ENCODE data around the gene EEF1A2. TPM values are rescaled to one million over a fixed set of nuclear protein-coding genes. Genes with fewer than 3 reads are reported as not detected.

The EEF1A2 gene
- 0.57 TPM for polyA plus RNA-seq (2013, experiment 1 of 2)
- polyA plus RNA-seq (2013, experiment 2 of 2) = 0.96 TPM

- Histone ChIP-seq H3K4me3 (ENCODE audit: low read length in 2 of 2) (peak within 1 kb of the TSS; percentile 40 to 68), H3K4me2 (ENCODE audit: insufficient read depth, low read length, poor library complexity, severe bottlenecking) (peak within 1 kb of the TSS; percentile 89), H3K9me3 (replicated peaks in 1 of 2; ENCODE audit: control insufficient read depth in 2 of 2, insufficient read depth in 1 of 2, low read depth in 1 of 2, low read length in 2 of 2) (peaks cover 0 to 2% of the 10 kb centered on the region in 2 donors), H2AK5ac (ENCODE audit: low read depth, low read length) (peak within 1 kb of the TSS; percentile 81), H3K79me1 (ENCODE audit: low read depth, low read length) (no peaks in the 10 kb centered on the region), H3K36me3 (replicated peaks in 1 of 2; ENCODE audit: control insufficient read depth in 2 of 2, insufficient read depth in 2 of 2, low read length in 2 of 2) (no peaks in the 10 kb centered on the region), H4K8ac (ENCODE audit: low read depth, low read length) (no peak within 1 kb of the TSS), H2BK12ac (ENCODE audit: low read length) (no peak within 1 kb of the TSS), H3K18ac (ENCODE audit: low read length) (peak within 1 kb of the TSS; percentile 76), H3K23ac (ENCODE audit: low read depth, low read length, poor library complexity) (peak within 1 kb of the TSS; percentile 65), H4K91ac (ENCODE audit: low read depth, low read length, poor library complexity) (no peak within 1 kb of the TSS), H3K9ac (ENCODE audit: low read depth, low read length, poor library complexity) (peak within 1 kb of the TSS; percentile 60), H3K27me3 (ENCODE audit: control insufficient read depth in 3 of 3, insufficient read depth in 3 of 3, low read depth in 1 of 3, low read length in 3 of 3) (peaks cover 24 to 49% (median 42%) of the 10 kb centered on the region in 3 experiments), H2BK120ac (ENCODE audit: low read depth, low read length) (no peak within 1 kb of the TSS), H2BK15ac (ENCODE audit: low read length) (peak within 1 kb of the TSS; percentile 75), H2AFZ (ENCODE audit: low read length) (peak within 1 kb of the TSS; percentile 73), H3K27ac (replicated peaks; ENCODE audit: low read length) (no peak within 1 kb of the TSS), H3K14ac (ENCODE audit: low read length) (peak within 1 kb of the TSS; percentile 71), H2BK5ac (ENCODE audit: low read length) (peak within 1 kb of the TSS; percentile 82), H3K4me1 (ENCODE audit: control insufficient read depth in 2 of 2, insufficient read depth in 1 of 2, low read depth in 1 of 2, low read length in 2 of 2) (peaks cover 9 to 19% of the 10 kb centered on the region in 2 donors), H3K4ac (ENCODE audit: low read length) (no peak within 1 kb of the TSS)
- no CpG with 5 or more reads among the region's 58 CpGs for WGBS, 2 donors (ENCODE audit: extremely low coverage in 2 of 2, insufficient read length in 2 of 2, insufficient replicate concordance in 1 of 2)
- DNase-seq (ENCODE audit: low spot score) = no peak
These were observed at the start of gene EEF1A2 for GRCh38 chr20:63498960-63499337. TSS of gene EEF1A2 (minus strand) at chr20:63499083. CDS start at chr20:63497763, 1,320 bp downstream.

- Histone ChIP-seq H2BK12ac (ENCODE audit: low read length) (no peak overlapping the region), H3K27ac (replicated peaks; ENCODE audit: low read length) (no peak overlapping the region), H2BK15ac (ENCODE audit: low read length) (peak overlapping the region; percentile 69), H2BK5ac (ENCODE audit: low read length) (peak overlapping the region; percentile 82), H3K4me2 (ENCODE audit: insufficient read depth, low read length, poor library complexity, severe bottlenecking) (no peak overlapping the region), H3K27me3 (ENCODE audit: control insufficient read depth in 3 of 3, insufficient read depth in 3 of 3, low read depth in 1 of 3, low read length in 3 of 3) (peaks cover 0 to 52% (median 1%) of the 10 kb centered on the region in 3 experiments), H2BK120ac (ENCODE audit: low read depth, low read length) (no peak overlapping the region), H2AFZ (ENCODE audit: low read length) (no peak overlapping the region), H3K4ac (ENCODE audit: low read length) (no peak overlapping the region), H3K18ac (ENCODE audit: low read length) (peak overlapping the region; percentile 76), H3K79me1 (ENCODE audit: low read depth, low read length) (no peaks in the 10 kb centered on the region), H3K14ac (ENCODE audit: low read length) (peak overlapping the region; percentile 95), H4K8ac (ENCODE audit: low read depth, low read length) (no peak overlapping the region), H3K4me1 (ENCODE audit: control insufficient read depth in 2 of 2, insufficient read depth in 1 of 2, low read depth in 1 of 2, low read length in 2 of 2) (peaks cover 0 to 5% of the 10 kb centered on the region in 2 donors), H3K23ac (ENCODE audit: low read depth, low read length, poor library complexity) (peak overlapping the region; percentile 52), H4K91ac (ENCODE audit: low read depth, low read length, poor library complexity) (no peak overlapping the region), H3K9ac (ENCODE audit: low read depth, low read length, poor library complexity) (peak overlapping the region; percentile 84), H3K36me3 (replicated peaks in 1 of 2; ENCODE audit: control insufficient read depth in 2 of 2, insufficient read depth in 2 of 2, low read length in 2 of 2) (no peaks in the 10 kb centered on the region), H3K9me3 (replicated peaks in 1 of 2; ENCODE audit: control insufficient read depth in 2 of 2, insufficient read depth in 1 of 2, low read depth in 1 of 2, low read length in 2 of 2) (no peaks in the 10 kb centered on the region), H2AK5ac (ENCODE audit: low read depth, low read length) (peak overlapping the region; percentile 93), H3K4me3 (ENCODE audit: low read length in 2 of 2) (no peak overlapping the region)
- no peak for DNase-seq (ENCODE audit: low spot score)
- no CpG with 5 or more reads among the region's 11 CpGs for WGBS, 2 donors (ENCODE audit: extremely low coverage in 2 of 2, insufficient read length in 2 of 2, insufficient replicate concordance in 1 of 2)
These were observed 49.7 kb upstream of the EEF1A2 start for GRCh38 chr20:63548542-63548941.

DNA sequence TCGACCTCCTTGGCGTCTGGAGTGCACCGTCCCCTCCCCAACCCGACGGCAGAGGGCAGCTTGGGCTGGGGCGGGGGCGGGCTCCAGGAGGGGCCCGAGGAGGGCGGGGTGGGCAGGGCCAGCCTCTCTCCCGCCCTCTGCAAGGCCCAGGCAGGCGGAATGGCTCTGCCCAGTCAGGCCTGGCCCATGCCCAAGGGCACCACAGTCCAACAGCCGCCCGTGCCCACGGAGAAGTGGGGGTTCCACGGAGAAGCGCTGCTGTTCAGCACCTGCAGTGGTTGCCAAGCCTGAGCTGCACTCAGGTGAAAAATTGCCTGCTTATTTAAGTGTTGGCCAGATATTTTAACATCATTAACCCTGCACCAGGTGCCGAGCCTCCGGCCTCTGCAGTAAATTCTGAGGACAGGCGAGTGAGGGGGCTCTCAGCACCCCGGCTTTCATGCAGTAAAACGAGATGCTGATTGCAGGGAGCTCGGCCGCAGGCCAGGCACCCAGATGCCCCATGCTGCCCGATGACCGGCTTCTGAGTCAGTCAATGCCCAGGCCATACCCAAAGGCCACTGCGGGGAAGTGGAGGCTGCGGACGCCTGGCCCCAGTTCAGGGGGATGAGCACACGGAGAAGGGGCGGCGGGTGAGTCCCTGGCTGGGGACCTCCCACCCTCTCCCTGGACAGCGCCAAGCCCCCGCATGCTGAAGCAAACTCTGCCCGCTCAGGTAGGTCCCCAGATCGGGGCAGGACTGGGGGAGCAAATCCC, 49.0 kb upstream of the EEF1A2 start, which contains the start of gene SRMS:
Gene SRMS (minus strand): TSS at position 25 of the 756 bp plus-strand sequence. CDS start 286 bp downstream, outside the sequence.
- no peak within 1 kb of the TSS for H3K27ac ChIP-seq (replicated peaks; ENCODE audit: low read length)
- no peak within 1 kb of the TSS for H4K91ac ChIP-seq (ENCODE audit: low read depth, low read length, poor library complexity)
- no peak for DNase-seq (ENCODE audit: low spot score)
- H3K27me3 ChIP-seq (ENCODE audit: control insufficient read depth in 3 of 3, insufficient read depth in 3 of 3, low read depth in 1 of 3, low read length in 3 of 3) = peaks cover 0 to 52% (median 1%) of the 10 kb centered on the region in 3 experiments
- peak within 1 kb of the TSS; percentile 52 for H3K23ac ChIP-seq (ENCODE audit: low read depth, low read length, poor library complexity)
- H3K9me3 ChIP-seq (replicated peaks in 1 of 2; ENCODE audit: control insufficient read depth in 2 of 2, insufficient read depth in 1 of 2, low read depth in 1 of 2, low read length in 2 of 2) = no peaks in the 10 kb centered on the region
- H3K4me1 ChIP-seq (ENCODE audit: control insufficient read depth in 2 of 2, insufficient read depth in 1 of 2, low read depth in 1 of 2, low read length in 2 of 2) = peaks cover 0 to 5% of the 10 kb centered on the region in 2 donors
- H3K18ac ChIP-seq (ENCODE audit: low read length) = peak within 1 kb of the TSS; percentile 85
- peak within 1 kb of the TSS; percentile 17 for H4K8ac ChIP-seq (ENCODE audit: low read depth, low read length)
- H2AK5ac ChIP-seq (ENCODE audit: low read depth, low read length) = peak within 1 kb of the TSS; percentile 93
- H3K79me1 ChIP-seq (ENCODE audit: low read depth, low read length) = no peaks in the 10 kb centered on the region
- H2AFZ ChIP-seq (ENCODE audit: low read length) = no peak within 1 kb of the TSS
- no peak within 1 kb of the TSS for H3K4ac ChIP-seq (ENCODE audit: low read length)
- peak within 1 kb of the TSS; percentile 69 for H2BK15ac ChIP-seq (ENCODE audit: low read length)
- no CpG with 5 or more reads among the region's 35 CpGs for WGBS, 2 donors (ENCODE audit: extremely low coverage in 2 of 2, insufficient read length in 2 of 2, insufficient replicate concordance in 1 of 2)
- H3K14ac ChIP-seq (ENCODE audit: low read length) = peak within 1 kb of the TSS; percentile 95
- H3K4me3 ChIP-seq (ENCODE audit: low read length in 2 of 2) = no peak within 1 kb of the TSS
- H3K4me2 ChIP-seq (ENCODE audit: insufficient read depth, low read length, poor library complexity, severe bottlenecking) = no peak within 1 kb of the TSS
- peak within 1 kb of the TSS; percentile 82 for H2BK5ac ChIP-seq (ENCODE audit: low read length)
- peak within 1 kb of the TSS; percentile 58 for H2BK12ac ChIP-seq (ENCODE audit: low read length)
- peak within 1 kb of the TSS; percentile 84 for H3K9ac ChIP-seq (ENCODE audit: low read depth, low read length, poor library complexity)
- no peaks in the 10 kb centered on the region for H3K36me3 ChIP-seq (replicated peaks in 1 of 2; ENCODE audit: control insufficient read depth in 2 of 2, insufficient read depth in 2 of 2, low read length in 2 of 2)
- peak within 1 kb of the TSS; percentile 72 for H2BK120ac ChIP-seq (ENCODE audit: low read depth, low read length)

Measured in neuronal stem cell (in vitro differentiated cells).